GM23248 (cell line): Measurements from ENCODE around the gene EIF5B.

Experiments used
- EZH2 ChIP-seq: fragments of 200-600 bp; sonication (generic); IDR thresholded peaks from 2 replicates; pipeline ENCODE4 v1.6.1; 2018; ENCODE audit warnings: antibody characterized with exemption, mild to moderate bottlenecking; ENCODE audit not compliant: insufficient read depth, poor library complexity, severe bottlenecking
- EZH2phosphoT487 ChIP-seq: fragments of 200-600 bp; sonication (generic); IDR thresholded peaks from 2 replicates; pipeline ENCODE4 v1.6.1; 2018; ENCODE audit warnings: antibody characterized with exemption, moderate library complexity, mild to moderate bottlenecking, low read depth; ENCODE audit not compliant: insufficient read depth

DNA sequence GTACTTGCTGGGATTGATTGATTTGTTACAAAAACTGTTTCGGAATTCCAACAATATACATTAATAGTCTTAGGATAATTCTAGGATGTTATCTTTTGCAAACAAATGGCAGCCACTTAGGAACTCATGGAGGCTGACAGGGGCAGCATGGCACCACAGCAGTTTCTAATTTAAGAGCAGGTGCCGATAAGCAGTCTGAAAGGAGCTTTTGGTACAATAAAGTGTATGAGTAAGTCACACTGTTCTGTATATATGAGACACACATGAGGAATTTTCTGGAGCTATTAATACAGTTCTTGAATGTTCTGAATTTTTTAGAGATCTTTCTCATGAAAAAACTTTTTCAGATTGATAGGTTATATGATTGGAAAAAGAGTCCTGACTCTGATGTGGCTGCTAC lies 52.2 kb downstream of the EIF5B start:
- no peak for TF ChIP-seq EZH2
- no peak for TF ChIP-seq EZH2phosphoT487
